ENCODE data around the gene C17orf50.

DNA sequence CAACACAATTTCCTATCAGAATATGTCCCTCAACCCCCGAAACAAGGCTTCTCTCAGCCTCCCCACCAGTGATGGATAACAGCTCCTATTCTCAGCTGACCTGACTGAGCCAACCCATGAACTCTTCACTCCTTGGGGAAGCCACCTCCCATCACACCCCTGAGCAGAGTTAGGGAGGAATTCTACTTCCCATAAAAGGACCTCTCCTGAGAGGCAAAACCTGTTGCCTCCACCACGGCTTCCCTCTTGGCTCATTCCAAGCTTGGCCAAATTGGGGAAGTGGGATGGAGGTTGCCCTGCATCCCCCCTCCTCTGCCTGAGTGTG, 34.9 kb upstream of the C17orf50 start:
- TF ChIP-seq, protein P1, sequence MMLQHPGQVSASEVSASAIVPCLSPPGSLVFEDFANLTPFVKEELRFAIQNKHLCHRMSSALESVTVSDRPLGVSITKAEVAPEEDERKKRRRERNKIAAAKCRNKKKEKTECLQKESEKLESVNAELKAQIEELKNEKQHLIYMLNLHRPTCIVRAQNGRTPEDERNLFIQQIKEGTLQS (IDR thresholded peaks at IDR 0.05), result no peak
- TF ChIP-seq EZH2 (IDR thresholded peaks at IDR 0.05), result no peak
- TF ChIP-seq, protein P2, sequence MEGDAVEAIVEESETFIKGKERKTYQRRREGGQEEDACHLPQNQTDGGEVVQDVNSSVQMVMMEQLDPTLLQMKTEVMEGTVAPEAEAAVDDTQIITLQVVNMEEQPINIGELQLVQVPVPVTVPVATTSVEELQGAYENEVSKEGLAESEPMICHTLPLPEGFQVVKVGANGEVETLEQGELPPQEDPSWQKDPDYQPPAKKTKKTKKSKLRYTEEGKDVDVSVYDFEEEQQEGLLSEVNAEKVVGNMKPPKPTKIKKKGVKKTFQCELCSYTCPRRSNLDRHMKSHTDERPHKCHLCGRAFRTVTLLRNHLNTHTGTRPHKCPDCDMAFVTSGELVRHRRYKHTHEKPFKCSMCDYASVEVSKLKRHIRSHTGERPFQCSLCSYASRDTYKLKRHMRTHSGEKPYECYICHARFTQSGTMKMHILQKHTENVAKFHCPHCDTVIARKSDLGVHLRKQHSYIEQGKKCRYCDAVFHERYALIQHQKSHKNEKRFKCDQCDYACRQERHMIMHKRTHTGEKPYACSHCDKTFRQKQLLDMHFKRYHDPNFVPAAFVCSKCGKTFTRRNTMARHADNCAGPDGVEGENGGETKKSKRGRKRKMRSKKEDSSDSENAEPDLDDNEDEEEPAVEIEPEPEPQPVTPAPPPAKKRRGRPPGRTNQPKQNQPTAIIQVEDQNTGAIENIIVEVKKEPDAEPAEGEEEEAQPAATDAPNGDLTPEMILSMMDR (IDR thresholded peaks at IDR 0.05 in 2 of 3, conservative IDR thresholded peaks at IDR 0.05 in 1 of 3; ENCODE audit: borderline replicate concordance in 1 of 3, insufficient read depth in 1 of 3, low read depth in 2 of 3, low read length in 2 of 3), result no peak
- TF ChIP-seq POLR2A (IDR thresholded peaks at IDR 0.05; ENCODE audit: borderline replicate concordance, extremely low read depth, insufficient read depth, insufficient read length), result no peak
- no peak for TF ChIP-seq RAD21 (IDR thresholded peaks at IDR 0.05; ENCODE audit: low read depth)

Measured in HCT116 (cell line).